T-cell (primary cell): ENCODE results near the gene RAPGEF3. TPM values are rescaled to one million over a fixed set of nuclear protein-coding genes. Genes with fewer than 3 reads are reported as not detected.

ENCODE experiments used
- ATAC-seq, 4 experiments: fragments of 200-7000 bp in 3 of 4; fragments of 150-1000 bp in 1 of 4; cut with Tn5 transposase; replicated peaks in 1 of 4; 1 replicate in 3 of 4; 2 replicates in 1 of 4; pipeline ENCODE4 v1.10.0; 2021; ENCODE audit warnings: moderate library complexity in 3 of 4, mild to moderate bottlenecking in 2 of 4, moderate number of reproducible peaks in 1 of 4
- CTCF ChIA-PET, 2 donors: fragments of 300-600 bp; sonication (Branson Sonifier 250); formaldehyde crosslinking; loops; one replicate each; lab custom pipeline; 2022; ENCODE audit warnings: antibody characterized with exemption in 2 of 2; lab: Charles Lee
- POLR2A ChIA-PET, 2 donors: fragments of 300-600 bp; sonication (Branson Sonifier 250); formaldehyde crosslinking; loops; one replicate each; lab custom pipeline; 2022; ENCODE audit warnings: antibody characterized with exemption in 2 of 2; lab: Charles Lee
- DNase-seq, 35 experiments: peaks; one replicate each; pipeline versions ENCODE4 v3.0.0 to v3.0.0-alpha.2; 2013 to 2023
- H3K27ac ChIP-seq: one replicate; pipeline ENCODE4 v1.5.1; 2013; ENCODE audit warnings: low read length
- H3K27me3 ChIP-seq, 2 experiments: replicated peaks in 1 of 2; 1 replicate in 1 of 2; 2 replicates in 1 of 2; pipeline versions ENCODE4 v1.6.1 to v1.7.0; 2013; ENCODE audit warnings: low read length in 1 of 2, mixed read lengths in 1 of 2; ENCODE audit not compliant: control insufficient read depth in 2 of 2, insufficient read depth in 2 of 2; ENCODE audit errors: extremely low read depth in 1 of 2
- H3K36me3 ChIP-seq, 2 donors: 1 replicate in 1 of 2; 2 replicates in 1 of 2; pipeline versions ENCODE4 v1.6.1 to v1.7.0; 2013; ENCODE audit warnings: low read length in 1 of 2; ENCODE audit not compliant: control insufficient read depth in 2 of 2, insufficient read depth in 1 of 2; ENCODE audit errors: extremely low read depth in 1 of 2
- H3K4me1 ChIP-seq, 2 experiments: 1 replicate in 1 of 2; 2 replicates in 1 of 2; pipeline versions ENCODE4 v1.6.1 to v1.7.0; 2013; ENCODE audit warnings: low read length in 2 of 2, mixed read lengths in 1 of 2; ENCODE audit not compliant: insufficient read depth in 2 of 2, control insufficient read depth in 1 of 2; ENCODE audit errors: extremely low read depth in 1 of 2
- H3K4me3 ChIP-seq, 2 donors: 1 replicate in 1 of 2; 2 replicates in 1 of 2; pipeline versions ENCODE4 v1.5.1 to v1.7.0; 2013; ENCODE audit warnings: mild to moderate bottlenecking in 2 of 2, low read length in 1 of 2, moderate library complexity in 1 of 2; ENCODE audit not compliant: control insufficient read depth in 1 of 2; ENCODE audit errors: extremely low read depth in 1 of 2
- H3K9me3 ChIP-seq: 2 replicates; pipeline ENCODE4 v1.7.0; 2013
- H3K27ac Mint-ChIP-seq, 2 donors: one replicate each; pipeline ENCODE4 v1.8.0; 2020 to 2021; ENCODE audit warnings: mild to moderate bottlenecking in 2 of 2, mixed read lengths in 2 of 2
- H3K27me3 Mint-ChIP-seq, 2 donors: one replicate each; pipeline ENCODE4 v1.8.0; 2021 to 2022; ENCODE audit warnings: mixed read lengths in 2 of 2
- H3K36me3 Mint-ChIP-seq: one replicate; pipeline ENCODE4 v1.8.0; 2021; ENCODE audit warnings: mixed read lengths
- H3K4me1 Mint-ChIP-seq, 3 donors: one replicate each; pipeline ENCODE4 v1.8.0; 2020 to 2022; ENCODE audit warnings: mixed read lengths in 3 of 3, mild to moderate bottlenecking in 1 of 3
- H3K4me3 Mint-ChIP-seq, 3 donors: one replicate each; pipeline ENCODE4 v1.8.0; 2020 to 2022; ENCODE audit warnings: mild to moderate bottlenecking in 3 of 3, mixed read lengths in 3 of 3, moderate library complexity in 3 of 3
- H3K9me3 Mint-ChIP-seq, 3 donors: one replicate each; pipeline ENCODE4 v1.8.0; 2020 to 2022; ENCODE audit warnings: mixed read lengths in 3 of 3
- WGBS: methylation state at CpG from one replicate; pipeline ENCODE4 v1.1.5; 2013; ENCODE audit warnings: missing lambda C conversion rate; ENCODE audit not compliant: insufficient coverage; 5-methylcytosine and 5-hydroxymethylcytosine counted together
- total RNA-seq, 35 experiments: library from RNA in 6 of 35; stranded (reverse) in 6 of 35; fragments of 120-200 nt in 1 of 35; gene quantifications; one replicate each; pipeline versions ENCODE4 v1.2.1 to v1.2.4 and lab custom pipeline; 2013 to 2026

RAPGEF3 gene
- total RNA-seq, 5 donors from 2014 or later (not counting 1 experiment from before 2014, with no cell fraction given) = 0.25 to 0.99 (median 0.82) TPM

GRCh38 chr12:47736216-47736615 lies 22.5 kb downstream of the RAPGEF3 start:
- H3K27me3 ChIP-seq = no peaks in the 10 kb centered on the region
- H3K4me3 ChIP-seq = no peak overlapping the region
- ATAC-seq (no peak), DNase-seq (no peak)
- ChIA-PET CTCF (no interaction called here), POLR2A (no interaction called here)
- H3K27ac ChIP-seq = no peak overlapping the region
- H3K36me3 ChIP-seq = no peaks in the 10 kb centered on the region
- Mint-ChIP-seq H3K4me3 (no peak overlapping the region), H3K27me3 (no peaks in the 10 kb centered on the region), H3K36me3 (no peaks in the 10 kb centered on the region), H3K27ac (no peak overlapping the region), H3K9me3 (no peaks in the 10 kb centered on the region), H3K4me1 (peaks cover 17 to 25% (median 20%) of the 10 kb centered on the region in 3 donors)
- peaks cover 3 to 16% of the 10 kb centered on the region in 2 experiments for H3K4me1 ChIP-seq
- WGBS = 64% methylated on average over 4 of the region's 4 CpGs
- H3K9me3 ChIP-seq = no peaks in the 10 kb centered on the region

DNA sequence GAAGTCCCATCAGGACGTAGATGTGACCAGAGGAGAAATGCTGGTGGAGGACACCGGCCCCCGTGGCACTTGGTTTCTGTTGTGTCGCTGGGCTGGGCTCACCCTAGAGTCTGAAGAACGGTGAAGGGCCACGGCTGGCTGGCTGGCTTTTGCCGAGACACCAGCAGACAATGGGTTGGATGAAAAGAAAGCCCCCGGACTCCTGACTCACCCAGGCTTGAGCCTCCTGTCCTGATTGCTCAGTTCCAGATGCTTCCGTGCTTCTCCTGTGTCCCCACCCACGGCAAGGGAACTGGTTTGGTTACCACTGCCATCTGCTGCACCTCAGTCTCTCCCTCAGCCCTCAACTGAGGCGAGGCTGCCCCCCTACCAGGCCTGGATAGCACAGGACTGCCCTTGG lies 23.0 kb downstream of the RAPGEF3 start:
- ATAC-seq (no peak), DNase-seq (no peak)
- peaks cover 0 to 11% of the 10 kb centered on the region in 2 experiments for H3K4me1 ChIP-seq
- H3K9me3 ChIP-seq = no peaks in the 10 kb centered on the region
- Mint-ChIP-seq H3K27me3 (no peaks in the 10 kb centered on the region), H3K27ac (no peak overlapping the region), H3K4me1 (peaks cover 12 to 19% (median 14%) of the 10 kb centered on the region in 3 donors), H3K4me3 (no peak overlapping the region), H3K9me3 (no peaks in the 10 kb centered on the region), H3K36me3 (no peaks in the 10 kb centered on the region)
- H3K36me3 ChIP-seq = no peaks in the 10 kb centered on the region
- H3K27ac ChIP-seq = no peak overlapping the region
- WGBS = 95% methylated on average over 10 of the region's 11 CpGs
- CTCF ChIA-PET = no interaction called here
- H3K27me3 ChIP-seq = no peaks in the 10 kb centered on the region
- POLR2A ChIA-PET = no interaction called here
- H3K4me3 ChIP-seq = no peak overlapping the region

- Mint-ChIP-seq H3K27ac (peak overlapping the region in 1 of 2 donors; percentile 18), H3K4me3 (no peak overlapping the region), H3K36me3 (no peaks in the 10 kb centered on the region), H3K9me3 (no peaks in the 10 kb centered on the region), H3K27me3 (no peaks in the 10 kb centered on the region), H3K4me1 (peaks cover 4 to 12% (median 7%) of the 10 kb centered on the region in 3 donors)
- CTCF ChIA-PET = interaction anchor here in 1 of 2 donors (1.1 kb wide), 1 partner anchor 9 kb away, joined by 3 read pairs; no protein-coding TSS in a partner anchor
- no peak for DNase-seq
- no peak overlapping the region for H3K4me3 ChIP-seq
- H3K27ac ChIP-seq = no peak overlapping the region
- no peaks in the 10 kb centered on the region for H3K27me3 ChIP-seq
- POLR2A ChIA-PET = no interaction called here
- H3K9me3 ChIP-seq = no peaks in the 10 kb centered on the region
- H3K4me1 ChIP-seq = peaks cover 0 to 6% of the 10 kb centered on the region in 2 experiments
- ATAC-seq = no peak
- 91% methylated on average over 8 of the region's 12 CpGs for WGBS
- no peaks in the 10 kb centered on the region for H3K36me3 ChIP-seq
Observed at GRCh38 chr12:47734725-47735480, 23.8 kb downstream of the RAPGEF3 start.

DNA sequence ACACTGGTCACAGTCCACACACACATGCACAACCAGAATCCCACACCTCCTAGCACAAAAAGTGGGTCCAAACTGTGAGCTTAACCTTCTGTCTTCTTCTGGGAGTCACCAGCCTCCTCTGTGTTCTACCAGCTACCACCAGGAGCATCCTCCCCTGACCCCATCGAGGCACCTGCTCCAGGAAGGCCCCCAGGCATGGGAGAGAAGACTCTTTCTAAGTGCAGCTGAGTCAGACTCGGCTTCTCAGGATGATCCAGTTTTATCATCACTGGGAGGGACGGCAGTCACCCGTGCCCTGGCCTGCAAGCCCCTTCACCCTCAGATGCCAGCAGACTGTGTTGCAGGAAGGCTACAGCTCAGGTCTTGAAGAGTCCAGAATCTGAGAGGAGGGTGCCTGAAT lies 25.5 kb downstream of the RAPGEF3 start:
- CTCF ChIA-PET = interaction anchor here (1.2 to 1.9 kb wide), 3 partner anchors 9 to 34 kb away, joined by 3 to 7 read pairs (median 5); no protein-coding TSS in a partner anchor

GRCh38 chr12:47732504-47732903 lies 26.2 kb downstream of the RAPGEF3 start:
- H3K27me3 Mint-ChIP-seq = no peaks in the 10 kb centered on the region
- no CpG with 5 or more reads among the region's 2 CpGs for WGBS
- no peak overlapping the region for H3K27ac ChIP-seq
- CTCF ChIA-PET = interaction anchor here in 1 of 2 donors (1.9 kb wide), 1 partner anchor 9 kb away, joined by 7 read pairs; no protein-coding TSS in a partner anchor
- H3K4me3 ChIP-seq = no peak overlapping the region
- no peaks in the 10 kb centered on the region for H3K9me3 ChIP-seq
- H3K4me1 ChIP-seq = no peaks in the 10 kb centered on the region
- H3K27me3 ChIP-seq = no peaks in the 10 kb centered on the region
- no peaks in the 10 kb centered on the region for H3K36me3 ChIP-seq
- H3K9me3 Mint-ChIP-seq = no peaks in the 10 kb centered on the region
- no peak for DNase-seq
- H3K27ac Mint-ChIP-seq = no peak overlapping the region
- POLR2A ChIA-PET = interaction anchor here in 1 of 2 donors (0.5 kb wide), 1 partner anchor 110 kb away, joined by 6 read pairs; no protein-coding TSS in a partner anchor
- peaks cover 0 to 2% (median 0%) of the 10 kb centered on the region in 3 donors for H3K4me1 Mint-ChIP-seq
- H3K36me3 Mint-ChIP-seq = peaks cover 4% of the 10 kb centered on the region
- ATAC-seq = no peak
- H3K4me3 Mint-ChIP-seq = no peak overlapping the region

More for the DNA sequence above, 25.5 kb downstream of the RAPGEF3 start:
- Mint-ChIP-seq H3K27me3 (no peaks in the 10 kb centered on the region), H3K36me3 (no peaks in the 10 kb centered on the region), H3K4me3 (no peak overlapping the region), H3K4me1 (peaks cover 0 to 2% (median 0%) of the 10 kb centered on the region in 3 donors), H3K27ac (no peak overlapping the region), H3K9me3 (no peaks in the 10 kb centered on the region)
- no peak for DNase-seq
- POLR2A ChIA-PET = interaction anchor here in 1 of 2 donors (0.5 kb wide), 1 partner anchor 25 kb away, joined by 6 read pairs; the partner anchor contains the start of gene RAPGEF3
- Histone ChIP-seq H3K4me1 (peaks cover 0 to 2% of the 10 kb centered on the region in 2 experiments), H3K4me3 (no peak overlapping the region), H3K27ac (no peak overlapping the region), H3K36me3 (no peaks in the 10 kb centered on the region), H3K9me3 (no peaks in the 10 kb centered on the region), H3K27me3 (no peaks in the 10 kb centered on the region)
- ATAC-seq = no peak
- 95% methylated on average over 4 of the region's 4 CpGs for WGBS

- no peaks in the 10 kb centered on the region for H3K4me1 ChIP-seq
- H3K4me3 ChIP-seq = no peak overlapping the region
- no peak overlapping the region for H3K27ac ChIP-seq
- H3K27me3 Mint-ChIP-seq = no peaks in the 10 kb centered on the region
- no peaks in the 10 kb centered on the region for H3K36me3 ChIP-seq
- DNase-seq (no peak), ATAC-seq (no peak)
- H3K36me3 Mint-ChIP-seq = peaks cover 4% of the 10 kb centered on the region
- peaks cover 0 to 2% (median 0%) of the 10 kb centered on the region in 3 donors for H3K4me1 Mint-ChIP-seq
- H3K9me3 Mint-ChIP-seq = no peaks in the 10 kb centered on the region
- H3K9me3 ChIP-seq = no peaks in the 10 kb centered on the region
- no peak overlapping the region for H3K4me3 Mint-ChIP-seq
- WGBS = 90% methylated on average over 2 of the region's 5 CpGs
- ChIA-PET CTCF (no interaction called here), POLR2A (interaction anchor here in 1 of 2 donors (0.7 kb wide), 1 partner anchor 1620 kb away, joined by 3 read pairs; no protein-coding TSS in a partner anchor)
- H3K27me3 ChIP-seq = no peaks in the 10 kb centered on the region
- H3K27ac Mint-ChIP-seq = no peak overlapping the region
Observed at GRCh38 chr12:47731723-47732122, 27.0 kb downstream of the RAPGEF3 start.
